Measurements from ENCODE around the gene ANKRD12.

Gene ANKRD12

GRCh38 chr18:9147440-9148202, 11.0 kb downstream of the ANKRD12 start:
- peaks cover 58% of the 10 kb centered on the region for H3K4me1 ChIP-seq (ENCODE audit: insufficient read depth, low read length, severe bottlenecking)
- no peak overlapping the region for H2AFZ ChIP-seq (ENCODE audit: low read length)
- H3K27me3 ChIP-seq (ENCODE audit: insufficient read depth, low read length) = no peaks in the 10 kb centered on the region
- H3K36me3 ChIP-seq (ENCODE audit: insufficient read depth, low read length) = no peaks in the 10 kb centered on the region
- peak overlapping the region; percentile 0; the same call in 1 of the 2 replicates for H3K9ac ChIP-seq (ENCODE audit: low read length)
- peak overlapping the region; percentile 26 for H3K4me2 ChIP-seq (ENCODE audit: low read length)
- TF ChIP-seq CTCF (IDR thresholded peaks at IDR 0.05; ENCODE audit: low read length) = peak; percentile 98
- TF ChIP-seq EZH2 (IDR thresholded peaks at IDR 0.05; ENCODE audit: borderline replicate concordance, low read length) = no peak
- no peaks in the 10 kb centered on the region for H3K9me3 ChIP-seq (ENCODE audit: low read length)
- no peaks in the 10 kb centered on the region for H3F3A ChIP-seq (ENCODE audit: insufficient read depth, low read length)
- no peaks in the 10 kb centered on the region for H4K20me1 ChIP-seq (ENCODE audit: insufficient read depth, low read length)
- H3K4me3 ChIP-seq (ENCODE audit: low read depth, low read length, poor library complexity, severe bottlenecking) = no peak overlapping the region
- no peaks in the 10 kb centered on the region for H3K9me2 ChIP-seq (ENCODE audit: low read depth, low read length)
- H3K27ac ChIP-seq (ENCODE audit: low read depth, low read length, poor library complexity, severe bottlenecking) = peak overlapping the region; percentile 58
- peaks cover 94% of the 10 kb centered on the region for H3K79me2 ChIP-seq (ENCODE audit: insufficient read depth, low read length)

- Histone ChIP-seq H3K27me3 (ENCODE audit: insufficient read depth, low read length) (no peaks in the 10 kb centered on the region), H4K20me1 (ENCODE audit: insufficient read depth, low read length) (no peaks in the 10 kb centered on the region), H3K36me3 (ENCODE audit: insufficient read depth, low read length) (no peaks in the 10 kb centered on the region), H2AFZ (ENCODE audit: low read length) (no peak overlapping the region), H3K9me3 (ENCODE audit: low read length) (no peaks in the 10 kb centered on the region), H3K4me2 (ENCODE audit: low read length) (no peak overlapping the region), H3K27ac (ENCODE audit: low read depth, low read length, poor library complexity, severe bottlenecking) (no peak overlapping the region), H3F3A (ENCODE audit: insufficient read depth, low read length) (no peaks in the 10 kb centered on the region), H3K9me2 (ENCODE audit: low read depth, low read length) (no peaks in the 10 kb centered on the region), H3K4me1 (ENCODE audit: insufficient read depth, low read length, severe bottlenecking) (peaks cover 58% of the 10 kb centered on the region), H3K9ac (ENCODE audit: low read length) (no peak overlapping the region), H3K4me3 (ENCODE audit: low read depth, low read length, poor library complexity, severe bottlenecking) (no peak overlapping the region), H3K79me2 (ENCODE audit: insufficient read depth, low read length) (peaks cover 94% of the 10 kb centered on the region)
- TF ChIP-seq EZH2 (IDR thresholded peaks at IDR 0.05; ENCODE audit: borderline replicate concordance, low read length) = no peak
- TF ChIP-seq CTCF (IDR thresholded peaks at IDR 0.05; ENCODE audit: low read length) = no peak
Observed at GRCh38 chr18:9148203-9148552, 11.6 kb downstream of the ANKRD12 start.

DNA sequence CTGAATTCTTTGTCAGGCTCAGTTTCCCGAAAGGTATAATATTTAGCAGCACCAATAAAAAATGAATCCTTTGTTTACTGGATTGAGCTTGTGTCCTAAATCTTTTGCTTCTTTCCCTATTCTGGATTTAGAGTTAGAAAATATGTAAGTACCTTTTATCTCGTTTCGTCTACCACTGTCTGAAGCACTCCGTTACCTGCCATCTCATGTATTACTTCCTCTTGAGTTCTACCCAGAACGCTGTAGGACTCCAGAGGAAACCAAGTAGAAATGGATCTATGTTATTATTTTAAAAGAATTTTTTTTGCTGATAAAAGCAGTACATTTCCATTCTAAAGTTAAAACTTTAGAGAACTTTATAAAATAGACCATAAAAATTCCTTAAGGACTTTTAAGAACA, 13.5 kb downstream of the ANKRD12 start:
- Histone ChIP-seq H3K4me1 (ENCODE audit: insufficient read depth, low read length, severe bottlenecking) (peaks cover 53% of the 10 kb centered on the region), H2AFZ (ENCODE audit: low read length) (no peak overlapping the region), H3K4me2 (ENCODE audit: low read length) (peak overlapping the region; percentile 63), H4K20me1 (ENCODE audit: insufficient read depth, low read length) (no peaks in the 10 kb centered on the region), H3K27ac (ENCODE audit: low read depth, low read length, poor library complexity, severe bottlenecking) (peak overlapping the region; percentile 27), H3K9me2 (ENCODE audit: low read depth, low read length) (no peaks in the 10 kb centered on the region), H3K36me3 (ENCODE audit: insufficient read depth, low read length) (peaks cover 7% of the 10 kb centered on the region), H3K4me3 (ENCODE audit: low read depth, low read length, poor library complexity, severe bottlenecking) (peak overlapping the region; percentile 45), H3K27me3 (ENCODE audit: insufficient read depth, low read length) (no peaks in the 10 kb centered on the region), H3K9ac (ENCODE audit: low read length) (peak overlapping the region; percentile 38), H3K79me2 (ENCODE audit: insufficient read depth, low read length) (peaks cover 94% of the 10 kb centered on the region), H3K9me3 (ENCODE audit: low read length) (no peaks in the 10 kb centered on the region), H3F3A (ENCODE audit: insufficient read depth, low read length) (no peaks in the 10 kb centered on the region)
- TF ChIP-seq CTCF (IDR thresholded peaks at IDR 0.05; ENCODE audit: low read length) (no peak), EZH2 (IDR thresholded peaks at IDR 0.05; ENCODE audit: borderline replicate concordance, low read length) (no peak)

All from OCI-LY1 (cell line).